MCF 10A (cell line): ENCODE measurements around the gene CAMK2A. TPM values are rescaled to one million over a fixed set of nuclear protein-coding genes. Genes with fewer than 3 reads are reported as not detected.

Experiments
- BruUV-seq: library from RNA; stranded (reverse); fragments of 400-500 nt; replicated peaks from 2 replicates; lab custom pipeline; 2021; lab: Mats Ljungman, UMichigan
- CTCF ChIA-PET: fragments of 300-600 bp; sonication (Branson Sonifier 250); formaldehyde crosslinking; extraction: SDS; loops from one replicate; lab custom pipeline; 2021; ENCODE audit warnings: antibody characterized with exemption, inconsistent platforms; lab: Yijun Ruan, JAX
- POLR2A ChIA-PET: fragments of 300-600, 350-650 bp; sonication (Branson Sonifier 250); formaldehyde crosslinking; extraction: SDS; loops from one replicate; lab custom pipeline; 2020; ENCODE audit warnings: antibody characterized with exemption, inconsistent platforms; lab: Yijun Ruan, JAX
- DNase-seq: peaks from one replicate; pipeline ENCODE4 v3.0.0-alpha.2; 2018; ENCODE audit not compliant: unreplicated experiment
- H3K27ac Mint-ChIP-seq: one replicate; pipeline ENCODE4 v1.8.0; 2022; ENCODE audit warnings: mild to moderate bottlenecking, low read depth, mixed read lengths; ENCODE audit not compliant: unreplicated experiment
- H3K27me3 Mint-ChIP-seq: one replicate; pipeline ENCODE4 v1.8.0; 2022; ENCODE audit warnings: mixed read lengths; ENCODE audit not compliant: insufficient read depth, unreplicated experiment
- H3K36me3 Mint-ChIP-seq: one replicate; pipeline ENCODE4 v1.8.0; 2022; ENCODE audit warnings: mild to moderate bottlenecking, moderate library complexity, mixed read lengths; ENCODE audit not compliant: insufficient read depth, unreplicated experiment
- H3K4me1 Mint-ChIP-seq: one replicate; pipeline ENCODE4 v1.8.0; 2022; ENCODE audit warnings: mixed read lengths; ENCODE audit not compliant: insufficient read depth, unreplicated experiment
- H3K4me3 Mint-ChIP-seq: one replicate; pipeline ENCODE4 v1.8.0; 2022; ENCODE audit warnings: mild to moderate bottlenecking, moderate library complexity, mixed read lengths; ENCODE audit not compliant: unreplicated experiment
- H3K9me3 Mint-ChIP-seq: one replicate; pipeline ENCODE4 v1.8.0; 2022; ENCODE audit warnings: mixed read lengths; ENCODE audit not compliant: unreplicated experiment
- intact Hi-C: fragments of 100-400 bp; cut with micrococcal nuclease; formaldehyde crosslinking; loops from 2 replicates; pipeline ENCODE4 v1.14.1; 2022
- total RNA-seq: library from RNA; stranded (reverse); gene quantifications from 2 replicates; pipeline ENCODE4 v1.2.3, GENCODE V29; 2022
- TF ChIP-seq, protein P1 (sequence below): fragments of 200-600 bp; IDR thresholded peaks from one replicate; pipeline ENCODE4 v1.8.0; 2022; ENCODE audit warnings: antibody characterized with exemption, mild to moderate bottlenecking; ENCODE audit not compliant: unreplicated experiment

The CAMK2A gene
- total RNA-seq, 1 experiment from 2014 or later = not detected

DNA sequence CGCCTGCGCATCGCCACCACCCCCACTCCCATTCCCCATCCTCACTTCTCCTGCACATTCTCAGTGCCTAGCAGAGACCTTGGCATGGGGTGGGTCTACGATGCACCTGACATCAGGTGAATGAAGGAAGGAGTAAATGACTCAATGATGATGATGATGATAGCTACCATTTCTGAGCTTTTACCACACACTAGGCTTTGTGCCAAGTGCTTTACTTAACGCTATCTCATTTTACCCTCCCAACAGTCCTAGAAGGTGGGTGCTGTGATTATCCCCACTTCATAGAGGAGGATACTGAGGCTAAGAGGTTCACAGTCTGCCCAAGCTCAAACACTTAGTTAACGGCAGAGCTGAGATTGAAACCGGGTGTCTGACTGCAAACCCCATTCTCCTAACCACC lies 27.1 kb downstream of the CAMK2A start:
- BruUV-seq = no TSS peak
- Mint-ChIP-seq H3K4me1 (peaks cover 11% of the 10 kb centered on the region), H3K4me3 (no peak overlapping the region)

DNA sequence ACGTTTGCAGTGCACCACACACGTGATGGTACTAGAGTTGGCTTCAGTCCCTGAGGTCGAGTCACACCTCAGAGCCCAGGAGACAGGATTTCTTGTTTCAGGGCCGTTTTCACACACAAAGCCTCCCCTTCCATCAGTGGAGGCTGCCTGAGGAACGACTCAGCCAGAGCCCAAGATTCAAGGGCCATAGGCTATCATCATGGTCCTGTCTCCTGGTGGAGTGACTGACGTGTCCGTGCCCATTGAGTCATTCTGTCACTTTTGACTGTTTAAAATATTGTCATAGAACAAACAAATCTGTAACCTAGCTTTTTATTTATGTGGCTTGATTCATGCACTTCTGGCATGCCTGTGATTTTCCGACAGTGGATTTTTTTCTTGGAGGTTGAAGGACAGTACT lies 28.3 kb downstream of the CAMK2A start:
- no TSS peak for BruUV-seq
- CTCF ChIA-PET = interaction anchor here (0.5 to 1.5 kb wide), 7 partner anchors 9 to 435 kb away, joined by 3 to 5 read pairs (median 3); no protein-coding TSS in a partner anchor
- intact Hi-C loops = no loop called here
- H3K9me3 Mint-ChIP-seq = no peaks in the 10 kb centered on the region
- H3K4me1 Mint-ChIP-seq = peaks cover 11% of the 10 kb centered on the region
- TF ChIP-seq, protein P1, sequence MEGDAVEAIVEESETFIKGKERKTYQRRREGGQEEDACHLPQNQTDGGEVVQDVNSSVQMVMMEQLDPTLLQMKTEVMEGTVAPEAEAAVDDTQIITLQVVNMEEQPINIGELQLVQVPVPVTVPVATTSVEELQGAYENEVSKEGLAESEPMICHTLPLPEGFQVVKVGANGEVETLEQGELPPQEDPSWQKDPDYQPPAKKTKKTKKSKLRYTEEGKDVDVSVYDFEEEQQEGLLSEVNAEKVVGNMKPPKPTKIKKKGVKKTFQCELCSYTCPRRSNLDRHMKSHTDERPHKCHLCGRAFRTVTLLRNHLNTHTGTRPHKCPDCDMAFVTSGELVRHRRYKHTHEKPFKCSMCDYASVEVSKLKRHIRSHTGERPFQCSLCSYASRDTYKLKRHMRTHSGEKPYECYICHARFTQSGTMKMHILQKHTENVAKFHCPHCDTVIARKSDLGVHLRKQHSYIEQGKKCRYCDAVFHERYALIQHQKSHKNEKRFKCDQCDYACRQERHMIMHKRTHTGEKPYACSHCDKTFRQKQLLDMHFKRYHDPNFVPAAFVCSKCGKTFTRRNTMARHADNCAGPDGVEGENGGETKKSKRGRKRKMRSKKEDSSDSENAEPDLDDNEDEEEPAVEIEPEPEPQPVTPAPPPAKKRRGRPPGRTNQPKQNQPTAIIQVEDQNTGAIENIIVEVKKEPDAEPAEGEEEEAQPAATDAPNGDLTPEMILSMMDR = no peak
- DNase-seq = no peak
- H3K4me3 Mint-ChIP-seq = no peak overlapping the region
- H3K27ac Mint-ChIP-seq = no peak overlapping the region
- no peaks in the 10 kb centered on the region for H3K36me3 Mint-ChIP-seq
- POLR2A ChIA-PET = interaction anchor here (0.8 to 1.2 kb wide), 2 partner anchors 90 to 91 kb away, joined by 3 to 4 read pairs; no protein-coding TSS in a partner anchor
- H3K27me3 Mint-ChIP-seq = no peaks in the 10 kb centered on the region

More for the DNA sequence above, 27.1 kb downstream of the CAMK2A start:
- TF ChIP-seq, protein P1 = no peak
- no peak for DNase-seq
- intact Hi-C loops = no loop called here
- Mint-ChIP-seq H3K27ac (no peak overlapping the region), H3K9me3 (no peaks in the 10 kb centered on the region), H3K27me3 (no peaks in the 10 kb centered on the region), H3K36me3 (no peaks in the 10 kb centered on the region)
- ChIA-PET POLR2A (interaction anchor here (0.5 to 2.6 kb wide), 7 partner anchors 10 to 171 kb away, joined by 3 to 15 read pairs (median 3); no protein-coding TSS in a partner anchor), CTCF (interaction anchor here (0.8 to 1.8 kb wide), 7 partner anchors 11 to 172 kb away, joined by 3 to 25 read pairs (median 5); no protein-coding TSS in a partner anchor)

DNA sequence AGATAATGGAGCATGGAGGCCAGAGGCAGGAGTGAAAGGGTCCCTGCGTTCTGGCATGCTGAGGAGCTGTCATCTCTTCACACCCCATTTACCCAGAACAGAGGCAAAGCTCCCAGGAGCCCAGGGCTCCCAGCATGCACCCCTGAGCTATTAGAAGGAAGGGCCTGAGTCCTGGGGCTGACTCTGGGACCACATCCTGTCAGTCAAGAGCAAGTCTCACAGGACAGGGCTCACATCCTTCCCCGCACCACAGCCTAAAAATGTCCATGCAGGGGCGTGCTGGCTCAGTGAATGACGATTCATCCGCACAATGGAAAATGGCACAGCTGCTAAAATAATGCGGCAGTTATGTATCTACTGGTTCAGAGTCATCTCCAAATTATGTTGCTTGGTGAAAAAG lies 31.4 kb downstream of the CAMK2A start:
- intact Hi-C loops = no loop called here
- Mint-ChIP-seq H3K4me3 (no peak overlapping the region), H3K9me3 (no peaks in the 10 kb centered on the region), H3K27ac (no peak overlapping the region), H3K36me3 (no peaks in the 10 kb centered on the region), H3K27me3 (no peaks in the 10 kb centered on the region), H3K4me1 (peaks cover 1% of the 10 kb centered on the region)
- CTCF ChIA-PET = interaction anchor here (1.0 to 1.2 kb wide), 2 partner anchors 10 to 92 kb away, joined by 3 read pairs; no protein-coding TSS in a partner anchor
- TF ChIP-seq, protein P1 = no peak
- DNase-seq = no peak
- BruUV-seq = no TSS peak
- POLR2A ChIA-PET = no interaction called here

DNA sequence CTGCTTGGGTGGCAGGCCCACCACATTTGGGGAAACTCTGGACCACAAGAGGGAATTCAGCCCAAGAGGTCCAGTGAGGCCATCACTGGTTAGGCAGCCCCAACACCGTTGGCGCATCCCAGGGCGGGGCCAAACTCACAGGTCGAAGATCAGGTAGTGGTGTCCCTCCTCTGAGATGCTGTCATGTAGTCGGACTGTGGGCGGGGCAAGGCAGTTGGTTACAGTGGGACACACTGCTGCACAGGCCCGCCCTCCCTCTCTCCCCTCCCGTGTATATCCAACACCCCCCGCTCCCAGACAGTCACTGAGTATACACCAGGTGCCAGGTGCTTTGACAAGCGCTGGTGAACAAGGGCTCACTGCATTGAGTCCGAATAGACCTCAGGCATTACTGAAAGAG lies 32.1 kb downstream of the CAMK2A start:
- Mint-ChIP-seq H3K9me3 (no peaks in the 10 kb centered on the region), H3K27me3 (no peaks in the 10 kb centered on the region), H3K4me1 (no peaks in the 10 kb centered on the region), H3K27ac (no peak overlapping the region), H3K4me3 (no peak overlapping the region), H3K36me3 (no peaks in the 10 kb centered on the region)
- no peak for DNase-seq
- intact Hi-C loops = no loop called here
- ChIA-PET POLR2A (no interaction called here), CTCF (no interaction called here)
- TF ChIP-seq, protein P1 = no peak
- BruUV-seq = no TSS peak
